TTC549 (cell line): ENCODE measurements around the gene MGME1.

ENCODE experiments used
- FAIRE-seq: peaks from 2 replicates; lab custom pipeline; 2012; peaks lifted over from hg19 to GRCh38; lab: Jason Lieb, UNC

MGME1 gene

GRCh38 chr20:17940224-17940971, 28.4 kb upstream of the MGME1 start:
- no peak for FAIRE-seq

- FAIRE-seq = no peak
Measured at GRCh38 chr20:17941087-17941825, 27.6 kb upstream of the MGME1 start.

- no peak for FAIRE-seq
Measured at GRCh38 chr20:17941826-17942196, 27.0 kb upstream of the MGME1 start.

GRCh38 chr20:17943343-17943742, 25.5 kb upstream of the MGME1 start:
- no peak for FAIRE-seq

- no peak for FAIRE-seq
Measured at GRCh38 chr20:17944854-17945474, 23.9 kb upstream of the MGME1 start.

- no peak for FAIRE-seq
Measured at GRCh38 chr20:17946040-17946439, 22.8 kb upstream of the MGME1 start.

- FAIRE-seq = no peak
Measured at GRCh38 chr20:17946572-17947473, 22.0 kb upstream of the MGME1 start.

- FAIRE-seq = no peak
Measured at GRCh38 chr20:17947474-17947815, 21.4 kb upstream of the MGME1 start.

- FAIRE-seq = no peak
Measured at GRCh38 chr20:17948442-17948841, 20.4 kb upstream of the MGME1 start.

GRCh38 chr20:17949899-17950298, 18.9 kb upstream of the MGME1 start:
- FAIRE-seq = no peak

- no peak for FAIRE-seq
Measured at GRCh38 chr20:17950670-17951069, 18.1 kb upstream of the MGME1 start.

GRCh38 chr20:17951323-17951722, 17.5 kb upstream of the MGME1 start:
- no peak for FAIRE-seq

- FAIRE-seq = no peak
Measured at GRCh38 chr20:17952692-17953684, 15.8 kb upstream of the MGME1 start.

GRCh38 chr20:17953935-17954334, 14.9 kb upstream of the MGME1 start:
- FAIRE-seq = no peak

GRCh38 chr20:17955302-17955701, 13.5 kb upstream of the MGME1 start:
- FAIRE-seq = no peak

GRCh38 chr20:17956099-17956685, 12.6 kb upstream of the MGME1 start:
- no peak for FAIRE-seq

GRCh38 chr20:17957505-17958363, 11.1 kb upstream of the MGME1 start:
- no peak for FAIRE-seq

- FAIRE-seq = no peak
Measured at GRCh38 chr20:17958373-17959256, 10.2 kb upstream of the MGME1 start.

GRCh38 chr20:17959257-17959627, 9.6 kb upstream of the MGME1 start:
- FAIRE-seq = no peak
